CD4-positive, alpha-beta T cell treated with Interleukin-6 at 100 ng/mL for 8 hours (primary cell): ENCODE data around the gene PLEKHH2.
"Not testable (repeated sequence)": the region's sequence is repeated elsewhere in the genome, so short reads cannot be mapped to it uniquely, and the experiment has no call there.

Experiments used
- DNase-seq: peaks from one replicate; pipeline ENCODE4 v3.0.0-alpha.2; 2020; ENCODE audit warnings: mixed read lengths, low spot score

The PLEKHH2 gene

GRCh38 chr2:43637030-43637803, at the start of gene PLEKHH2:
TSS of gene PLEKHH2 (plus strand) at chr2:43637260. CDS start at chr2:43644674, 7,414 bp downstream.
- peak; percentile 78 for DNase-seq

- DNase-seq = no peak
Observed at GRCh38 chr2:43592443-43592842, 44.6 kb upstream of the PLEKHH2 start.

DNA sequence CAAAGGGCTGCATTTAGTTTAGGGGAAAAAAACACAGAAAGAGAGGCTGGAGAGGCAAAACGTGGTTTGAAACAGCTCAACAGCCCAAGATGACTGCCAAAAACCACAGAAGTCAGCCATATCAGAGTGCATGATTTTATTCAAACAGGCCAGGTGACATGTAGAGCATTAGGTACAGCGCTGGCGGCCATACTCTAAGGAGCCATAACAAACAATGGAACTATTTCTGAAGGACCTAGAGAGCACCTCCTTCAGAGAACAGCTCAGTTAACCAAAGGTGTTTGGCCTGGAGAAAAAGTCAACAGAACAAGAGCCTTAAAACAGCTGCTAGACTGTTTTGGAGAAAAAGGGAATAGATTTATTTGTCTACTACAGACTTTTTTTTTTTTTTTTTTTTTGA, 43.8 kb upstream of the PLEKHH2 start:
- no peak for DNase-seq

GRCh38 chr2:43594875-43595274, 42.2 kb upstream of the PLEKHH2 start:
- DNase-seq = no peak

DNA sequence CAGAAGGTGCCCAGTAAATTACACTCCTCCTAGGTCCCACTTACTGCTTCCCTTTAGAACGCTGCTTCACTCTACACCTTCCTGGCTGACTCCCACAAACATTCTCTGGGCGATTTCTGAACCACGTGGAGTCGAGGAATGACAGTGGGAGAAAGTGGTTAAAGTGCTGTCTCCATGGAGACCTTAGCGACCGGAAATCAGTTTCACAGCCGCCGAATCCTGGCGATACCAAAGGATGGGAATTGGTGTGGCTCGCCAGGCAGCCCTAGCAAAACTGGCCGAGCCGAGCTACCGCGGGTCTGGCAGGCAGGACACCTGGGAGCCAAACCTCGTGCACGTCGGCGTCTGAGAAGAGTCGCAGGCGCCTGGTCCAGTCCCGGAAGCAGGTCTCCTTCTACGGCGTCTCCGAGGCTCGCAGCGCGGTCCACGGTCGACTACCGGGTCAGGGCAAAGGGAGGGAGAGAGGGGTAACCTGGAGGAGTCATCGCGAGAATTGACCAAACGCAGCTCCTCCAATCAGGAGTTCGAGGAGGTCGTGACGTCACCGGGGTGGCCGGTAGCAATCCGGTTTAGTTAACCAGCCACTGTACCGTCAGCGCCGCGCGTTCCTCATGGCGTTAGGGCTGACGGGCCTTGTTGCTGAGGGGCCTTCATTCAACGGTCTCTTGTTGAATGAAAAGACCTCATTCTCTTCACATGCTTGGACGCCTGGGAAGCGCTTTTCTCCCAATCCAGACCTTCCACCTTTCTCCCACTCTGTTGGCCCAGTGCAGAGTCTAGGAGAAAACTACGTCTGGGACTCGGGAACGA, 41.3 kb upstream of the PLEKHH2 start, which contains the start of gene THADA:
Gene THADA, minus strand, starts transcription at position 436 of the 810 bp plus-strand sequence. CDS start 3,646 bp downstream, outside the sequence.
- DNase-seq = peak; percentile 97

GRCh38 chr2:43600596-43600995, 36.5 kb upstream of the PLEKHH2 start:
- DNase-seq = not testable (repeated sequence)

- DNase-seq = no peak
Observed at GRCh38 chr2:43604674-43605073, 32.4 kb upstream of the PLEKHH2 start.

- DNase-seq = peak; percentile 6
Observed at GRCh38 chr2:43605079-43605655, 31.9 kb upstream of the PLEKHH2 start.

DNA sequence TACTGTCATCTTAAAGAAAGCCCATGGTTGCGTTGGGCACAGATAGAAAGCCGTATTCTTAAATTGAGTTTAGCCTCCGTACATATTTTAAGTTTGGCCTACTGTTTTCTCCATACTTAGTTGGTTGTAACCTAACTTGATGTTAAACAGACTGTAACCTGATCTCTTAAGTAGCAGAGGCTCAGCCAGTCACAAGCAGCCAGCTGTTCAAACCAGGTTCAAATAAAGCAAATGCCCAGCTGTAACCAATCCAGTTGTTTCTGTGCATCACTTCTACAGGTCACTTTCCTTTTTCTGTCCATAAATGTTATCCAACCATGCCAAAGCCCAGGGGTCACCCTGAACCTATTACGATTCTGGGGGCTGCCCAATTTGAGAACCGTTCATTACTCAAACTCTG, 31.2 kb upstream of the PLEKHH2 start:
- no peak for DNase-seq

DNA sequence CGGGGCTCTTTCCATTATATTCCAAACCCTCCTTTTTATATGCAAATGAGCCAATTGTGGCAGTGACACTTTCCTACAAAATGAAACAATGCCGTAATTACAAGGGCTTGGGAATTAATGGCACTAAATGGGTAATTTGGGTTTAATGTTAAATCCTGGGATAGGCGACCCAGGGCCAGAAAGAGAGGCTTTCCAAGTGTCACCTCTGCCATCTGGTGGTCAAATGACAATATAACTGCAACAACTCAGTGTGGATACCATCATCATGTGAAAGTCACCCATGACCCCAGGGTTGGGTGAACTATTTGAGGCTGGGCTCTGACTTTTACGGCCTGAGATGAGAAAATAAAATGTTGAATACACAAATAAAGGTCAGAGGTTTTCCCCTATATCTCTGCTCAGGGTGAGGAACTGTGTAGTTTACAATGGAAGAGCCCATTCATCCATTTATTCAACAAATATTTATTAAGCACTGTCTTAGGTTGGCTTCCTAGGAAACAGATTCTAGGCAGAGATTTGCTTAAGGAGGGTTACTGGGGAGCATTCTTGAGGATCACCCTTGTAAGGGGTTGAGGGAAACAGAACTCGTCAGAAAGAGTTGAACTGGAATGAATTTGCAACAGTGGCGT, 27.7 kb upstream of the PLEKHH2 start:
- DNase-seq = peak; percentile 48

DNA sequence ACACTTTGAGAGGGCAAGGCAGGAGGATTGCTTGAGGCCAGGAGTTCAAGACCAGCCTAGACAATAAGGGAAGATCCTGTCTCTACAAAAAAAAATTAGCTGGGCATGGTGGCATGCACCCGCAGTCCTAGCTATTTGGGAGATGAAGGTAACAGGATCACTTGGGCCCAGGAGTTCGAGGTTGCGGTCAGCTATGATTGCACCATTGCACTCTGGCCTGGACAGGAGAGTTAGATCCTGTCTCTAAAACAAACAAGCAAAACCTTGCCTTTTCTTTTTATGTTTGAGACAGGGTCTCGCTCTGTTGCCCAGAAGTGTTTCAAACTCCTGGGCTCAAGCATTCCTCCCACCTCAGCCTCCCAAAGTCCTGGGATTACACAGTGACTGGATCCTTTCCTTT, 26.7 kb upstream of the PLEKHH2 start:
- no peak for DNase-seq

DNA sequence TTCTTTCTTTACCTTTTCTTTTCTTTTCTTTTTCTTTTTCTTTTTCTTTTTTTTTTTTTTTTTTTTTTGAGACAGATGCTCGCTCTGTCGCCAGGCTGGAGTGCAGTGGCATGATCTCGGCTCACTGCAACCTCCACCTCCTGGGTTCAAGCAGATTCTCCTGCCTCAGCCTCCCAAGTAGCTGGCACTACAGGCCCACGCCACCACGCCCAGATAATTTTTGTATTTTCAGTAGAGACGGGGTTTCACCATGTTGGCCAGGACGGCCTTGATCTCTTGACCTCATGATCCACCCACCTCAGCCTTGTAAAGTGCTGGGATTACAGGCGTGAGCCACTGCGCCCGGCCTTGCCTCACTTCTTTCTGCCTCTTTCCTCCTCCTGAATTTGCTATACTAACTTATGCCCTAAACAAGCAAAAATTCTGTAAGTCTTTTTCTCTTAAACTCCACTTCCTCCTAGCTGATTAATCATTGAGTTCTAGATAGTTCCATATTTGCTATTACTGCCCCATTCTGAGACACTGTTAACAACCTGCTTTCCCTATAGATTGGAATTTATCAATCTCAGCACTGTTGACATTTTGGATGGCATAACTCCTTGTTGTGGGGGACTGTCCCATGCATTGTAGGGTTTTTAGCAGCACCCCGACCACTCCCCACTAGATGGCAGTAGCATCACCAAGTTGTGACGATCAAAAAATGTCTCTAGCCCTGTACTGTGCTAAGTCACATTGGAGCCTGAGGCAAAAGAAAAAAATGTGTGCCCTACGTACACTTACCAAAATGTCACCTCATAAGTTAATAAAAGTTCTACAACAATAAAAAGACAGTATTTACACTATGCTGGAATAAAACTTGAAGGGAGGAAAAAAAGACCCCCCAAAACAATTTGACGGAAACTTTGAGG, 24.8 kb upstream of the PLEKHH2 start:
- peak; percentile 68 for DNase-seq

DNA sequence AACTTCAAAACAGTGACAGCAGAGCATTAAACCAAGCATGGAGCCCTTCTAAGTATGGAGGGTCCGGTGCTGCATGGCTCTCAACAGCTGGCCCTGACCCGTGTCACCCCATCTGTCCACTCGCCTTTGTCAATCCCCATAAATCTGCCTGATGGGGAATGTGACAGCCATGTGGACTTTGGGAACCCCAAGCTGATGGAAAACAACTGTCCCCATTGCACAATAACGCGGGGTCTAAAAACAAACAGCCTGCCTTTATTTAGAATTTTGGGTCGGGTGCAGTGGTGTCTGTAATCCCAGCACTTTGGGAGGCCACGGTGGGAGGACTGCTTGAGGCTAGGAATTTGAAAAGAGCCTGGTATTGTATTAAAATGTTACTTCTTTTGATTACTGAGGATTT, 24.1 kb upstream of the PLEKHH2 start:
- DNase-seq = no peak

DNA sequence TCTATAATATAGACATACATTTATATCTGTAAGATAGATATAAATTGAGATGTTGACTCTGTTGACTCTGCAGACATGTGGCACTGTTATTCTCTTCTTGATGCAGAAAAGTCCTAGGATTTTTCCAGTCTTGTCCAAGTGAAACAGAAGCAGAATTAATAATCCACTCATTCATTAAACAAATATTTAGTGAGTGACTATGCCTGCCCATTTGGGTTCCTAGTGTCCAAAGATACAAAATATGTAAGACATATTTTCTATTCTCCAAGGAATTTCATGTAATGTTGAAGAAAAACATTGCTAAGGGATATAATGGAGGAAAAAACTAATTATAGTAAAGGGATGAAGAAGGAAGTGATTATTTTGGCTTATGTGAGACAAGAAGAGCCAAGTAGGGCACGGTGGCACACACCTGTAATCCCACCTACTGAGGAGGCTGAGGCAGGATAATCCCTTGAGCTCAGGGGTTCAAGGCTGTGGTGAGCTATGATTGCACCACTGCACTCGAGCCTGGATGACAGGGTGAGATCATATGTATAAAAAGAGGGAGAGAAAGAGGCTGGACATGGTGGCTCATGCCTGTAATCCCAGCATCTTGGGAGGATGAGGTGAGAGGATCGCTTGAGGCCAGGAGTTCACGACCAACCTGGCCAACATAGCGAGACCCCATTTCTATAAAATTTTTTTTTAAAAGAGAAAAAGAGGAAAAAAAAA, 19.9 kb upstream of the PLEKHH2 start:
- no peak for DNase-seq

- no peak for DNase-seq
Observed at GRCh38 chr2:43619511-43619910, 17.5 kb upstream of the PLEKHH2 start.

DNA sequence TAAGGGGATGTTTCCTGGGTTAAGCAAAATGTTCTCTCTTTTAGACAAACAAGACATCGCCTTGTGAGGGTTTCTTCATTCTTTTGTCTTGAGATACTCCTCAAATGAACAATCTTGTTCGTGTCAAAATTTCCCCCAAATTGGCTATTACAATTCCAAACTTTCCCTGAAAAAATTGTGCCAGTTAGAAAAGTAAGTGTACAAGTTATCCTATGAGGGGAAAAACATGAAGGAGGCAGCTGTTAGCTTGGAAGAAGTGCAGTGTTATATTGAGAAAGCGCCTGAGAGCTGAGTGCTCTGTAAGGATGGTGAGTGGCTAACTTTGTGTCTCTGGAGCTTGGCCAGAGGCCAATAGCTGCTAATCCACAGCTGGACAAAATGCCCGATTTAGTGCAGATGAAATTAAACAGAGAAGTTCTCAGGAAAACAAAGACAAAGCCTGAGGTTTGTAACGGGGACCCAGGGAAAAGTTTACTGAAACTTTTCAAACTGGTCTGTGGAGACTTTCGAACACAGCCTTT, 14.1 kb upstream of the PLEKHH2 start:
- DNase-seq = no peak

DNA sequence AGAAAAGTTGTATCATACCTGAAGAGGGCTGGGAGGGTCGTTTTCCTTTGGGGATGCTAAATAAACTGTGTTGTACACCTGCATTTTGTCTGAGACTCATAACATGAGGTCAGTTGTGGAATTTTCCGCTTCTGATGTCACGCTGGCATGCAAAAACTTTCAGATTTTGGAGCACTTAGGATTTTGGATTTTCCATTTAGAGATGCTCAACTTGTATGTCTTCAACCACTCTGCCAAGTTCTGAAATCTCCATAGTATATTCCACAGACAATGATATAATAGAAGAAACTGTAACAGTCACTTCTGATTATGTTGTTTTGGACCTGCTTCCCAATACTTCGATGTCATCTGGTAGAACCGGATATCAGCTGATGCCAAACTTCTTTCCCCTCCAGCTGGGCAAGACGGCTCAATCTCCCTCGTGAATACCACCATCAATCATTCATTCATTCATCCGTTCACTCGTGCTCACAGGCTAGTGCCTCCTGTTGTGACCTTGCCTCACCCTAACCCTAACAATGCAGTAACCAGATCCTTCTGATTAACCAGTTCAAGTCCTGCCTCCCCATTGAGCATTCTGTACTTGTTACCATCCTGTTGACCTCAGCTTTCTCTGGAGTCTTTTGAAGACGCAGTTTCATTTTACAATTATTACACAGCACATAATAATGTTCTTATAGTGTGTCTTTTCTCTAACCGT, 5.3 kb upstream of the PLEKHH2 start:
- DNase-seq = no peak

- no peak for DNase-seq
Observed at GRCh38 chr2:43634604-43635306, 2.3 kb upstream of the PLEKHH2 start.

GRCh38 chr2:43636153-43636552, 907 bp upstream of the PLEKHH2 start:
- not testable (repeated sequence) for DNase-seq
